ENCODE results near the gene HMX2.

Gene HMX2

GRCh38 chr10:123134915-123135414 is 13.0 kb upstream of the HMX2 start:
- no peak for TF ChIP-seq CTCF (conservative IDR thresholded peaks at IDR 0.05)
- H3K27ac ChIP-seq, result no peak overlapping the region

GRCh38 chr10:123135415-123136141 is 12.4 kb upstream of the HMX2 start, which contains the start of gene HMX3:
Gene HMX3, plus strand, starts transcription at chr10:123135970. Its CDS starts 81 bp downstream, at chr10:123136051.
- no peak within 1 kb of the TSS for H3K27ac ChIP-seq
- TF ChIP-seq CTCF (conservative IDR thresholded peaks at IDR 0.05), result no peak

- no peak overlapping the region for H3K27ac ChIP-seq
- no peak for TF ChIP-seq CTCF (conservative IDR thresholded peaks at IDR 0.05)
These were observed 11.6 kb upstream of the HMX2 start for GRCh38 chr10:123136221-123136805.

- TF ChIP-seq CTCF (conservative IDR thresholded peaks at IDR 0.05), result no peak
- H3K27ac ChIP-seq, result no peak overlapping the region
These were observed 10.9 kb upstream of the HMX2 start for GRCh38 chr10:123136806-123137642.

GRCh38 chr10:123139165-123139520 is 8.8 kb upstream of the HMX2 start:
- TF ChIP-seq CTCF (conservative IDR thresholded peaks at IDR 0.05), result no peak
- no peak overlapping the region; the same call in 1 of the 2 replicates for H3K27ac ChIP-seq

GRCh38 chr10:123139521-123140163 is 8.3 kb upstream of the HMX2 start:
- H3K27ac ChIP-seq, result no peak overlapping the region; the same call in 1 of the 2 replicates
- no peak for TF ChIP-seq CTCF (conservative IDR thresholded peaks at IDR 0.05)

Measured in VCaP (cell line).